T follicular helper cell (primary cell): Measurements from ENCODE around the gene KCNC3.
"Not testable (repeated sequence)": the region's sequence is repeated elsewhere in the genome, so short reads cannot be mapped to it uniquely, and the experiment has no call there.

Experiments
- DNase-seq: peaks from one replicate; pipeline ENCODE4 v3.0.0-alpha.2; 2020; ENCODE audit warnings: low read depth

KCNC3 gene

DNA sequence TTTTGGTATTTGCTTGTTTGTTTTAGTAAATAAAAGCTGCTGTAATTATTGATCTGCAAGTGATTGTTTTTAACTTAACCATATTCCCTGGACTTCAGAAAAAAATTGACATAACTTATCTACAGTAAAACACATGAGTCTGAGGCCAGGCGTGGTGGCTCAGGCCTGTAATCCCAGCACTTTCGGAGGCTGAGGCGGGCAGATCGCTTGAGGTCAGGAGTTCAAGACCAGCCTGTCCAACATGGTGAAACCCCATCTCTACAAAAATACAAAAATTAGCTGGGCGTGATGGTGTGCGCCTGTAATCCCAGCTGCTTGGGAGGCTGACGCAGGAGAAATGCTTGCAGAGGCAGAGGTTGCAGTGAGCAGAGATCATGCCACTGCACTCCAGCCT is 24.3 kb upstream of the KCNC3 start:
- not testable (repeated sequence) for DNase-seq

DNA sequence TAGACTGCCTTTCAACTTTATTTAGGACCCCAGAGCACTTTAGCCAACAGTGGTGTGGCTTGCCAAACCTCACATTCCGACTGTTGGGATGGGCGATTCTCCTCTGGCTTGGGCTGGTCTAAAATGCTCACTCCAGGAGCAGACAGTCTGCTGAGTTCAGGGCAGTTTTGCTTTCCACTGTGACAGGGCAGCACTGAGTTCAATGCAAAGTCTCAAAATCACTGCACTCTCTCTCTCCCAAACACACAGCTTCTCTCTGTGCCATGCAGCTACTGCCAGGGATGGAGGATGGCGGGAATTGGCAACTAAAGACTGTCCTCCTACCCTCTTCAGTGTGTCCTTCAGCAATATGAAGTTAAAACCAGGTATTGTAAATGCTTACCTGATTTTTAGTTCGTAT is 23.1 kb upstream of the KCNC3 start:
- DNase-seq = no peak

- no peak for DNase-seq
Observed at GRCh38 chr19:50349277-50350057, 20.3 kb upstream of the KCNC3 start.

DNA sequence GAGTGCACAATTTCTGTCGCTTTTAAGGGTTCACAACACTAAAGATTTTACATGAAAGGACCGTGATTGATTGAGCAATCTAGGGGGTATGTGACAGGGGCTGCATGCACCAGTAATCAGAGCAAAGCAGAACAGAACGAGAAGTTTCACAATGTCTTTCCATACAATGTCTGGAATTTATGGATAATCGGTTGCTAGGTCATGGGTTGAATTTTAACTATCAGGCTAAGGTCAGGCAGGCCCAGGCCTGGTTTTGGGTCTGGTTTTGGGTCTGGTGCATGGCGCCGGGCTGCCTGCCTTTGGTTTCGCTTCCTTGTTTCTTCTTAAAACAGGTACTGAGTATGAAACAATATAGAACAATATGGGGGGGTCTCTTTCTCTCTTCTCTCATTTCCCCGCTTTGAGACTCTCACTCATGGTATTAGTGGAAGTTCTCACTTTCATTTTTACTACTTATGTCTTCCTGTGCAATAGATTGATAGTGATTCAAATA is 18.0 kb upstream of the KCNC3 start:
- DNase-seq = not testable (repeated sequence)

GRCh38 chr19:50344661-50345318 is 15.6 kb upstream of the KCNC3 start:
- DNase-seq = no peak

DNA sequence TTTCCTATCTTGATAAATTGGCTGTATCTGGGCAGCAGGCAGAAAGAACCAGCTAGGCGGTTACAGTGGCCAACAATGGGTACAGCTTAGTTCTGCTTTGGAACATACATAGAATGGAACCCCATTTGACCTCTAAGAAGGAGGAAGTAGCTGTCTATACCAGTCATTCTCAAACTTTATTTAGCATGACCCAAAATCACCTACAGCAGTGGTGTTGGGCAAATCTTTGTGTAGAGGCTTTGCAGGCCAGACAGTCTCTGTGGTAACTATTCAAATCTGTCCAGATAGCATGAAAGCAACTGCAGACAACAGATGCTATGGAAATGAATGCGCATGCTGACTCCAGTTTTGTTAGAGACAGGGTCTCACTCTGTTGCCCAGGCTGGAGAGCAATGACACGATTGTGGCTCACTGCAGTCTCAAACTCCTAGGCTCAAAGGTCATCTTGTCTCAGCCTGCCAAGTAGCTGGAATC is 12.0 kb upstream of the KCNC3 start:
- no peak for DNase-seq

DNA sequence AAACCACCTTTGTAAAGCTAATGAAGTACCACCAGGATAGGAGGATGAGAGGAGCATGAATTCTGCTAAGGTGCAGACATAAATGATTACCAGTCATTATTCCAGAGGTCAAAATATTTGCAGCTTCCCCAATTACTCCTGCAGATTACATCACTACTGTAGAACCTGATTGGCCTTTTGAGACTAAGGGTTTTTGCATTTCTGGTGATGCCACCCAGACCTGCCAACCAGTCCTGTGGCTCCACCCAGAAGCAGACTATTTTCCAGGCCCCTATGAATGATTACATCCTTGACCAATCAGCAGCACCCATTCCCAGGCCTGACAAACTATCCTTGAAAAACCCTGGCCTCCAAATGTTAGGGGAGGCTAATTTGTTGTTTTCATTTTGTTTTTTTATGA is 11.2 kb upstream of the KCNC3 start:
- no peak for DNase-seq

DNA sequence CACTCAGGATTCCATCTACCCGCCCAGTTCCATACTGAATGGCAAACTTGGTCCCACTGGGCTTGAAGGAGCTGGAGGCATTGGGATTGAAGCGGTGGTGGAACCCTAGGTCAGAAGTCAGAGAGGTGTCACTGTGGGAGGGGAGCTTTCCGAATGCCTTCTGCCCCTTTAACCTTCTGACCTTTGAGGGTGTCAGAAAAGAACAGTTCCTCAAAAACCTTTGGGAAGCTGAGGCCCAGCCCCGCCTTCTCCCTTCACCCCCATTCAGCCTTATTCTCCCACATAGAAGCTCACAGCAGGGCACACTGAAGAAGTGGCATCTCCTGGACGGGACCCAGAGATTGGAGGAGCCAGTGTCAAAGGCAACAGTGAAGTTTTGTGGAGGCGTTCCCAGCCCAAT is 7.9 kb upstream of the KCNC3 start:
- not testable (repeated sequence) for DNase-seq

- no peak for DNase-seq
Observed at GRCh38 chr19:50334741-50335421, 5.7 kb upstream of the KCNC3 start.

DNA sequence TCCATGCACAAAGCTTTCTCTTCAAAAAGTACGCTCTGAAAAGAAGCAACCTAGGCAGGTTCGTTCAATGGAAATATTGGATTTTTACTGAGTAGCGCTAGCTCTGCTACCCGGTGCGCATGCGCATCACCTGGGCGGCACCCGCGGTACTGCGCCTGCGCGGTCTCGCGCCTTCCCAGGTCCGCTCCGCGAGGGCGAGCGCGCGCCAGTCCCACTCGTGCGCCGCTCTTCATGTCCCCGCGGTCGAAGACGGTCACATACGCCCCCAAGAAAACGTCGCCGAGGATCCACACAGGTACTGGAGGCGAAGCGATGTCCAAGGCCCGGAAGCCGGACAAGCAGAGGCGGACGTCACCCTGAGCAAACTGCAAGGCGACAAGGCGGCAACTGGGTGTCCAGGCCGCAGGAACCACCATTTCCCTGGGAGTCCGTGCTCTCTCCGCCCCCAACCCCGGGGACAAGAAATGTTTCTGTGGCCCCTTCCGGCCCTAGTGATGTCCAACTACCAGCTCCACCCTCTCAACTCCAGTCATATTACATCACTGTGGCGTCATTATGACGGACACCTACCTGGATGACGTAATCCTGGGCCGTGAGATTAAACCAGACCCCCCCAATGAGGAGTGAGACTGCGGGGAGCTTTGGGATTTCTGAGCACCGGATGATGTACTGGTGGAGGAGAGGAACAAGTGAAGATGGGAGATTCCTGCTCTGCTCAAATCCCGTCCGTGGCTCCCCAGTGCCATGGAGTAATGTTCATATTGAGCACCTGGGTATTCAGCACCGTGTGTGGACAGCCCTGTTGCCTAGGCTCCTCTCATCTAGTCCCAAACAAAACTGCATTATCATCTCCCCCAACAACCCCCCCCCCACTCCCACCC is 4.8 kb upstream of the KCNC3 start:
- DNase-seq = peak; percentile 71

- peak; percentile 89 for DNase-seq
Observed at GRCh38 chr19:50333235-50333736, 4.1 kb upstream of the KCNC3 start.

- DNase-seq = no peak
Observed at GRCh38 chr19:50332244-50333038, 3.3 kb upstream of the KCNC3 start.

- no peak for DNase-seq
Observed at GRCh38 chr19:50331994-50332243, 2.7 kb upstream of the KCNC3 start.

GRCh38 chr19:50331221-50331993 is 2.2 kb upstream of the KCNC3 start:
- DNase-seq = no peak

GRCh38 chr19:50330365-50331078 is 1.3 kb upstream of the KCNC3 start:
- DNase-seq = peak; percentile 73

- DNase-seq = not testable (repeated sequence)
Observed at GRCh38 chr19:50329926-50330294, 733 bp upstream of the KCNC3 start.

DNA sequence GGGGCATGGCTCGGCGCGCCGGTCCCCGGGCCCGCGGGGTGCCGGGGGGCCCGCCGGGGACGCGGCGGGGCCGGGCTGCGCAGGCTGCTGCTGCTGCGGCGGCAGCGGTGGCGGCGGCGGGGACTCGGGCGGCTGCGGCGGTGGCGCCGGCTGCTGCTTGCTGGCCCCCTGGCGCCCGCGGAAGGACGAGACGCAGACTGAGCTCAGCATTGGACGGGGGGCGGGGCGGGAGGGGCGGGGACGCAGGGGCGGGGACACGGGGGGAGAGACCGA is 368 bp downstream of the KCNC3 start:
- DNase-seq = no peak

DNA sequence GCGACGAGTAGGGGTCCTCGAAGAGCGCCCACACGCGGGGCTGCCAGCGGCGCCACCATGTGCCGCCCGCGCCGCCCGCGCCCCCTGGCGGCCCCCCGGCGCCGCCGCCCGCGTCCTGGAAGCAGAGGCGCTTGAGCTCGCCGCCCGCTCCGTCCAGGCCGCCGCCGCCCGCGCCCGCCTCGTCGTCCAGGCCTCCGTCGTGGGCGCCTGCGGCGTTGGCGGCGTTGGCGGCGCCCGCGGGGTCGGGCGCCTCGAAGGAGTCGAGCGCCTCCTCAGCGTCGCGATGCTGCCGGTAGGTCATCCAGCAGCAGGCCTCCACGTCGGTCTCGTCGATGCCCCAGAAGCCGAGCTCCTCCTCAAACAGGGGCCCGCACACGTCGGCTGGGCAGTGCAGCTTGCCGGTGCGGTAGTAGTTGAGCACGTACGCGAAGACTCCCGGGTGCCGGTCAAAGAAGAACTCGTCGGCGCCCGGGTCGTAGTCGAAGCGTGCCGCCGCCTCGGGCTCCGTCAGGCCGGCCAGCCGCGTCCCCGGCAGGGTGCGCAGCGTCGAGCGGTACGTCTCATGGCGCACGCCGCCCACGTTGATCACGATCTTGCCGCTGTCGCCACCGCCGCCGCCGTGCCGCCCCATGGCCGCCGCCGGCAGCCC is 829 bp downstream of the KCNC3 start:
- DNase-seq = no peak
